Endothelial cell of umbilical vein (primary cell): ENCODE measurements around the gene CDH7. TPM values are rescaled to one million over a fixed set of nuclear protein-coding genes. Genes with fewer than 3 reads are reported as not detected.

Experiments
- BruUV-seq: library from RNA; stranded (reverse); fragments of 400-500 nt; replicated peaks from 2 replicates; lab custom pipeline; 2021; lab: Mats Ljungman, UMichigan
- CTCF ChIA-PET: fragments of 300-600, 350-600 bp; sonication (Branson Sonifier 250); formaldehyde crosslinking; loops from one replicate; lab custom pipeline; 2021; ENCODE audit warnings: antibody characterized with exemption, inconsistent platforms; lab: Charles Lee
- POLR2A ChIA-PET: fragments of 300-600, 350-600 bp; sonication (Branson Sonifier 250); formaldehyde crosslinking; loops from one replicate; lab custom pipeline; 2021; ENCODE audit warnings: antibody characterized with exemption, inconsistent platforms; lab: Charles Lee
- DNase-seq: peaks from one replicate; pipeline ENCODE4 v3.0.0-alpha.2; 2011; ENCODE audit warnings: low read depth, low spot score
- FAIRE-seq: peaks from 2 replicates; lab custom pipeline; 2011; peaks lifted over from hg19 to GRCh38; lab: Jason Lieb, UNC
- H2AFZ ChIP-seq: 2 replicates; pipeline ENCODE4 v1.6.0; 2012; ENCODE audit warnings: low read depth, low read length, control low read depth, inconsistent platforms
- H3K27ac ChIP-seq: 2 replicates; pipeline ENCODE4 v1.5.1; 2011; ENCODE audit warnings: low read depth, mild to moderate bottlenecking, control low read depth, low read length, moderate library complexity; ENCODE audit not compliant: insufficient read depth
- H3K27me3 ChIP-seq, 2 experiments: 2 replicates each; pipeline versions ENCODE4 v1.6.0 to v1.6.1; 2011; ENCODE audit warnings: low read length in 2 of 2, mixed read lengths in 1 of 2; ENCODE audit not compliant: control insufficient read depth in 2 of 2, insufficient read depth in 2 of 2
- H3K36me3 ChIP-seq, 2 experiments: 2 replicates in 1 of 2; 3 replicates in 1 of 2; pipeline ENCODE4 v1.5.1; 2011; ENCODE audit warnings: low read length in 2 of 2, mild to moderate bottlenecking in 1 of 2, moderate library complexity in 1 of 2; ENCODE audit not compliant: control insufficient read depth in 2 of 2, insufficient read depth in 2 of 2; ENCODE audit errors: extremely low read depth in 1 of 2
- H3K4me1 ChIP-seq: 3 replicates; pipeline ENCODE4 v1.5.1; 2011; ENCODE audit warnings: mild to moderate bottlenecking, low read length; ENCODE audit not compliant: control insufficient read depth, insufficient read depth; ENCODE audit errors: extremely low read depth
- H3K4me2 ChIP-seq: 2 replicates; pipeline ENCODE4 v1.6.1; 2011; ENCODE audit warnings: low read length, control low read depth, mixed read lengths; ENCODE audit not compliant: insufficient read depth
- H3K4me3 ChIP-seq, 3 experiments: fragments of 200-600 bp in 1 of 3; sonication (generic), shearing (Covaris generic) in 1 of 3; replicated peaks in 1 of 3; 2 replicates each; pipeline ENCODE4 v1.5.1; 2011 to 2016; ENCODE audit warnings: control low read depth in 3 of 3, low read length in 3 of 3, mild to moderate bottlenecking in 2 of 3, inconsistent platforms in 1 of 3, low read depth in 1 of 3, moderate library complexity in 1 of 3; ENCODE audit not compliant: insufficient read depth in 1 of 3
- H3K79me2 ChIP-seq: 2 replicates; pipeline ENCODE4 v1.6.0; 2012; ENCODE audit warnings: low read length, inconsistent platforms; ENCODE audit not compliant: control insufficient read depth, insufficient read depth
- H3K9ac ChIP-seq: replicated peaks from 2 replicates; pipeline ENCODE3; 2011; ENCODE audit warnings: low read length, control low read depth; ENCODE audit not compliant: insufficient read depth; ENCODE audit errors: extremely low read depth
- H3K9me1 ChIP-seq: replicated peaks from 3 replicates; pipeline ENCODE4 v1.6.0; 2011; ENCODE audit warnings: mild to moderate bottlenecking, low read length; ENCODE audit not compliant: control insufficient read depth, insufficient read depth; ENCODE audit errors: extremely low read depth
- H3K9me3 ChIP-seq: replicated peaks from 2 replicates; pipeline ENCODE4 v1.5.1; 2012; ENCODE audit warnings: low read length, inconsistent platforms; ENCODE audit not compliant: control insufficient read depth, insufficient read depth
- H4K20me1 ChIP-seq: replicated peaks from 2 replicates; pipeline ENCODE3; 2011; ENCODE audit warnings: mild to moderate bottlenecking, low read length; ENCODE audit not compliant: control insufficient read depth, insufficient read depth; ENCODE audit errors: extremely low read depth
- EZH2 ChIP-seq: IDR thresholded peaks from 2 replicates; pipeline ENCODE4 v1.6.1; 2012; ENCODE audit warnings: borderline replicate concordance, low read depth, mild to moderate bottlenecking, moderate library complexity, low read length, inconsistent platforms; ENCODE audit not compliant: severe bottlenecking
- FOS ChIP-seq: IDR thresholded peaks from 2 replicates; pipeline ENCODE4 v1.6.1; 2011; ENCODE audit warnings: mild to moderate bottlenecking, low read length, moderate library complexity, borderline replicate concordance; ENCODE audit not compliant: insufficient read depth
- GATA2 ChIP-seq: IDR thresholded peaks from 2 replicates; pipeline ENCODE4 v1.7.0; 2011; ENCODE audit warnings: low read depth, mild to moderate bottlenecking, moderate library complexity, mixed read lengths, low read length; ENCODE audit not compliant: insufficient read length, insufficient read depth
- JUN ChIP-seq: IDR thresholded peaks from 2 replicates; pipeline ENCODE4 v1.6.1; 2011; ENCODE audit warnings: borderline replicate concordance, low read depth; ENCODE audit not compliant: insufficient read length, insufficient read depth
- MAX ChIP-seq: IDR thresholded peaks from 2 replicates; pipeline ENCODE4 v1.6.1; 2011; ENCODE audit not compliant: insufficient read depth, insufficient read length
- MYC ChIP-seq: IDR thresholded peaks from one replicate; pipeline ENCODE4 v1.6.1; 2011; ENCODE audit warnings: mild to moderate bottlenecking, low read depth, low read length
- POLR2A ChIP-seq: IDR thresholded peaks from 2 replicates; pipeline ENCODE4 v1.6.1; 2012; ENCODE audit warnings: low read depth, mild to moderate bottlenecking, control low read depth, low read length
- POLR2AphosphoS5 ChIP-seq: IDR thresholded peaks from 2 replicates; pipeline ENCODE4 v1.6.1; 2012; ENCODE audit warnings: low read depth, mild to moderate bottlenecking, control low read depth, low read length, moderate library complexity; ENCODE audit not compliant: insufficient read depth
- dilution Hi-C: fragments of 300-500 bp; cut with MboI; formaldehyde crosslinking; loops from one replicate; pipeline ENCODE4 v1.15.0; 2019; ENCODE audit warnings: low sequenced_read_pairs; ENCODE audit not compliant: extremely low pct_ligation_motif_present
- intact Hi-C: fragments of 100-400 bp; cut with micrococcal nuclease; formaldehyde crosslinking; loops from one replicate; pipeline ENCODE4 v1.10.0; 2022
- polyA plus RNA-seq, 4 experiments: library from polyadenylated mRNA; depleted of rRNA in 3 of 4; stranded (reverse) in 3 of 4; unstranded in 1 of 4; fragments of >200 nt; gene quantifications; 2 replicates each; pipeline versions ENCODE4 v1.2.1 to v1.2.3, GENCODE V29; 2011 to 2012; ENCODE audit warnings: missing spikeins in 1 of 4
- total RNA-seq: library from RNA; stranded (reverse); gene quantifications from 2 replicates; pipeline ENCODE4 v1.2.3, GENCODE V29; 2021
- TF ChIP-seq, protein P1 (sequence below), 2 donors: IDR thresholded peaks; 1 replicate in 1 of 2; 2 replicates in 1 of 2; pipeline ENCODE4 v1.5.1; 2011; ENCODE audit warnings: low read length in 2 of 2, mild to moderate bottlenecking in 2 of 2, moderate library complexity in 2 of 2, control low read depth in 1 of 2, inconsistent platforms in 1 of 2, low read depth in 1 of 2; ENCODE audit not compliant: insufficient read depth in 1 of 2; ENCODE audit errors: extremely low read depth in 1 of 2

The CDH7 gene
- total and polyA plus RNA-seq, 2 donors (not counting 3 experiments of a cell fraction or from before 2014, with no cell fraction given) = not detected

DNA sequence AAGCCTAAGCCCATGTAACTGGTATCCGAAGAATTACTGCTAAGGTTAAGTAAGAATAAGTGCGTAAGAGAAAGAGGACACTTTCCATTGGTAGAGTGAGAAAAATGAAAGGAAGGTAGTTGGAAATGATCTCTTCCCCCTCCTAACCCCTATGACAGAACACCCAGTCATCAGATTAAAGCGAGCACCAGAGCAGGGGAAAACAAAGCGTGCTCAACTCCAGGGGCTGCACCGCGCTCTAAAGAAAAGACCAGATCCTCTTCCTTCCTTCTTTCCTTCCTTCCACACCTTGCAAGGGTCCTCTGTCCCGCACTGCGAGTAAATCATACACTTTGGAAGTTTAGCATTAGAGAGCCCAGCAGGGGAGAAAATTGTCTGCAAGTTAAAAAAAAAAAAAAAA lies 971 bp upstream of the CDH7 start:
- no peaks in the 10 kb centered on the region for H3K4me1 ChIP-seq
- FAIRE-seq (no peak), DNase-seq (no peak)
- H2AFZ ChIP-seq = no peak overlapping the region
- no peaks in the 10 kb centered on the region for H4K20me1 ChIP-seq
- intact Hi-C loops = no loop called here
- H3K9ac ChIP-seq = no peak overlapping the region
- no peak overlapping the region for H3K4me2 ChIP-seq
- no peaks in the 10 kb centered on the region for H3K9me1 ChIP-seq
- no TSS peak for BruUV-seq
- H3K27me3 ChIP-seq = peaks cover 0 to 2% of the 10 kb centered on the region in 2 experiments
- no peaks in the 10 kb centered on the region for H3K9me3 ChIP-seq
- TF ChIP-seq MAX (no peak), EZH2 (no peak), GATA2 (no peak), JUN (no peak), POLR2A (no peak), MYC (no peak), POLR2AphosphoS5 (no peak), FOS (no peak)
- TF ChIP-seq, protein P1, sequence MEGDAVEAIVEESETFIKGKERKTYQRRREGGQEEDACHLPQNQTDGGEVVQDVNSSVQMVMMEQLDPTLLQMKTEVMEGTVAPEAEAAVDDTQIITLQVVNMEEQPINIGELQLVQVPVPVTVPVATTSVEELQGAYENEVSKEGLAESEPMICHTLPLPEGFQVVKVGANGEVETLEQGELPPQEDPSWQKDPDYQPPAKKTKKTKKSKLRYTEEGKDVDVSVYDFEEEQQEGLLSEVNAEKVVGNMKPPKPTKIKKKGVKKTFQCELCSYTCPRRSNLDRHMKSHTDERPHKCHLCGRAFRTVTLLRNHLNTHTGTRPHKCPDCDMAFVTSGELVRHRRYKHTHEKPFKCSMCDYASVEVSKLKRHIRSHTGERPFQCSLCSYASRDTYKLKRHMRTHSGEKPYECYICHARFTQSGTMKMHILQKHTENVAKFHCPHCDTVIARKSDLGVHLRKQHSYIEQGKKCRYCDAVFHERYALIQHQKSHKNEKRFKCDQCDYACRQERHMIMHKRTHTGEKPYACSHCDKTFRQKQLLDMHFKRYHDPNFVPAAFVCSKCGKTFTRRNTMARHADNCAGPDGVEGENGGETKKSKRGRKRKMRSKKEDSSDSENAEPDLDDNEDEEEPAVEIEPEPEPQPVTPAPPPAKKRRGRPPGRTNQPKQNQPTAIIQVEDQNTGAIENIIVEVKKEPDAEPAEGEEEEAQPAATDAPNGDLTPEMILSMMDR (IDR thresholded peaks at IDR 0.05; ENCODE audit: extremely low read depth in 1 of 2, insufficient read depth in 1 of 2, low read depth in 1 of 2, low read length in 2 of 2) = no peak
- no peak overlapping the region for H3K4me3 ChIP-seq
- H3K79me2 ChIP-seq = no peaks in the 10 kb centered on the region
- POLR2A ChIA-PET = no interaction called here
- dilution Hi-C loops = no loop called here
- H3K27ac ChIP-seq = no peak overlapping the region
- CTCF ChIA-PET = no interaction called here
- H3K36me3 ChIP-seq = no peaks in the 10 kb centered on the region
